ENCODE data around the gene P3H1.

P3H1 gene

GRCh38 chr1:42703888-42704464, 62.9 kb downstream of the P3H1 start:
- Mint-ChIP-seq H3K9me3 (no peaks in the 10 kb centered on the region), H3K36me3 (ENCODE audit: low read depth) (peaks cover 62% of the 10 kb centered on the region), H3K4me3 (no peak overlapping the region), H3K4me1 (ENCODE audit: low read depth) (no peaks in the 10 kb centered on the region), H3K27ac (no peak overlapping the region), H3K27me3 (ENCODE audit: low read depth) (no peaks in the 10 kb centered on the region)

GRCh38 chr1:42700006-42700405, 66.8 kb downstream of the P3H1 start:
- no peaks in the 10 kb centered on the region for H3K9me3 Mint-ChIP-seq
- H3K27me3 Mint-ChIP-seq (ENCODE audit: low read depth) = no peaks in the 10 kb centered on the region
- H3K27ac Mint-ChIP-seq = no peak overlapping the region

DNA sequence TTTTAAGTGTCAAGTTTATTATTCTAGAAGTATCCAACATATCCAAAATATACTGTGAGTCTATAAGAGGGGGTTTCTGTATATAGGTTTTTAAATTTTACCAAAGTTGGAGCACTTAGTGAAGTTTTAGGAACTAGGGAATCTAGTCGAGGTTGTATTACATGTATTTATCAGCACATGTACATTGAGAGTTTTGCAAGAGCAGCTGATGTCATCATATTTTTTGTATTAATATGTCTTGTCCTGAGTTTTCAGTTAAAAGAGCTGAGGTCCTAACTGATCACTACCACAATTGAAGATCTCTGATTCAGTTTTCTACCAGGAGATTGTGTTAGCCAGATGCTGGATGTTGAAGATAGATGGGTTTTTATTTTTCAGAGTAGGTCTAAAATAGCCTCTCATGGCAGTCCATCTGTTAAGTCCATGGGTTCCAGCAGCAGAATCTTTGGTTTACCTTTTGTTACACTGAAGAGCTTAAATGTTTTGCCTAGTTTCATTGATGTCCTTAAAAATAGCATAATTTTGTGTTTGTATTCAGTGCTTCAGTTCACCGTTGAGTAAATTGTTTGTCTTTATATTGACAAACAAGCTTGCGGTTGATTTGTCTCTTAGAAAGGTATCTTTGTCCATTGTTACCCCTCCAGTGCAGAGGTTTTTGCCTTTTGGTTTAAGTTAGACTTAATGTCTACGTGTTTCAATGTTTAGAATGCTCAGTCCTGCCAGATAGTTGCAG, 68.6 kb downstream of the P3H1 start:
- peaks cover 9% of the 10 kb centered on the region for H3K4me1 Mint-ChIP-seq (ENCODE audit: low read depth)
- H3K27me3 Mint-ChIP-seq (ENCODE audit: low read depth) = no peaks in the 10 kb centered on the region
- H3K4me3 Mint-ChIP-seq = no peak overlapping the region
- no peak overlapping the region for H3K27ac Mint-ChIP-seq
- H3K36me3 Mint-ChIP-seq (ENCODE audit: low read depth) = peaks cover 58% of the 10 kb centered on the region
- no peaks in the 10 kb centered on the region for H3K9me3 Mint-ChIP-seq

More at GRCh38 chr1:42700006-42700405, 66.8 kb downstream of the P3H1 start:
- Mint-ChIP-seq H3K36me3 (ENCODE audit: low read depth) (peaks cover 65% of the 10 kb centered on the region), H3K4me1 (ENCODE audit: low read depth) (peaks cover 4% of the 10 kb centered on the region), H3K4me3 (no peak overlapping the region)

Data from T-helper 1 cell treated with Interleukin-12 subunit alpha and Interleukin-12 subunit beta and Interleukin-4 antibody, amounts not matched to agents 30 μg/mL and 1 μg/mL, for 36 hours (primary cell).